Measurements from ENCODE around the gene CES5A. TPM values are rescaled to one million over a fixed set of nuclear protein-coding genes. Genes with fewer than 3 reads are reported as not detected.
"Not testable (repeated sequence)": the region's sequence is repeated elsewhere in the genome, so short reads cannot be mapped to it uniquely, and the experiment has no call there.

The CES5A gene
- total and polyA plus RNA-seq, 2 donors (not counting 1 experiment from before 2014, with no cell fraction given): not detected

- Mint-ChIP-seq H3K9me3 (ENCODE audit: insufficient read depth) (no peaks in the 10 kb centered on the region), H3K27ac (no peak overlapping the region), H3K4me3 (no peak overlapping the region), H3K4me1 (peaks cover 6% of the 10 kb centered on the region), H3K27me3 (peaks cover 15% of the 10 kb centered on the region)
- no peak overlapping the region for H3K9ac ChIP-seq (ENCODE audit: low read length)
- H3K4me3 ChIP-seq (ENCODE audit: control extremely low read depth in 1 of 5, extremely low read depth in 1 of 5, insufficient read depth in 1 of 5, low read depth in 2 of 5, low read length in 4 of 5): no peak overlapping the region
- no peaks in the 10 kb centered on the region for H3K27me3 ChIP-seq (replicated peaks in 1 of 4; ENCODE audit: control extremely low read depth in 1 of 4, control insufficient read depth in 3 of 4, insufficient read depth in 4 of 4, low read length in 3 of 4)
- no peak for ATAC-seq (ENCODE audit: low read depth)
- ChIA-PET CTCF (no interaction called here), POLR2A (no interaction called here)
- H3K27ac ChIP-seq (ENCODE audit: low read length in 2 of 2): no peak overlapping the region
- no peak overlapping the region for H2AFZ ChIP-seq (ENCODE audit: insufficient read depth, low read depth, low read length, poor library complexity, severe bottlenecking)
- no peaks in the 10 kb centered on the region for H4K20me1 ChIP-seq (ENCODE audit: control insufficient read depth, insufficient read depth, low read length, poor library complexity, severe bottlenecking)
- no peak for DNase-seq
- no peak overlapping the region for H3K4me2 ChIP-seq (replicated peaks; ENCODE audit: low read depth, low read length, poor library complexity, severe bottlenecking)
- WGBS (ENCODE audit: insufficient coverage): 43% methylated on average over 1 of the region's 1 CpG
- intact Hi-C loops (cut with micrococcal nuclease): no loop called here
- TF ChIP-seq EZH2 (IDR thresholded peaks at IDR 0.05; ENCODE audit: borderline replicate concordance, insufficient read depth, low read depth, low read length, poor library complexity, severe bottlenecking) (no peak), CTCF (IDR thresholded peaks at IDR 0.05) (no peak)
- H3K79me2 ChIP-seq (ENCODE audit: control insufficient read depth, insufficient read depth, low read length): no peaks in the 10 kb centered on the region
- no peaks in the 10 kb centered on the region for H3K36me3 ChIP-seq (replicated peaks in 1 of 2; ENCODE audit: control extremely low read depth in 1 of 2, control insufficient read depth in 1 of 2, extremely low read depth in 1 of 2, insufficient read depth in 2 of 2, low read length in 1 of 2)
- no peaks in the 10 kb centered on the region for H3K9me3 ChIP-seq (ENCODE audit: control extremely low read depth in 1 of 3, control insufficient read depth in 2 of 3, insufficient read depth in 1 of 3, low read length in 2 of 3)
- H3K4me1 ChIP-seq (ENCODE audit: control insufficient read depth in 2 of 2, insufficient read depth in 2 of 2, low read length in 2 of 2): no peaks in the 10 kb centered on the region
These were observed 39.6 kb downstream of the CES5A start for GRCh38 chr16:55835581-55835980.

- POLR2A ChIA-PET; H3K9ac ChIP-seq (ENCODE audit: low read length); H3K9me3 ChIP-seq (ENCODE audit: control extremely low read depth in 1 of 3, control insufficient read depth in 2 of 3, insufficient read depth in 1 of 3, low read length in 2 of 3); intact Hi-C loops (cut with micrococcal nuclease); H3K27me3 ChIP-seq (replicated peaks in 1 of 4; ENCODE audit: control extremely low read depth in 1 of 4, control insufficient read depth in 3 of 4, insufficient read depth in 4 of 4, low read length in 3 of 4); H3K4me3 Mint-ChIP-seq; H3K4me3 ChIP-seq (ENCODE audit: control extremely low read depth in 1 of 5, extremely low read depth in 1 of 5, insufficient read depth in 1 of 5, low read depth in 2 of 5, low read length in 4 of 5); H3K4me1 ChIP-seq (ENCODE audit: control insufficient read depth in 2 of 2, insufficient read depth in 2 of 2, low read length in 2 of 2); H3K4me1 Mint-ChIP-seq; H3K4me2 ChIP-seq (replicated peaks; ENCODE audit: low read depth, low read length, poor library complexity, severe bottlenecking); ATAC-seq (ENCODE audit: low read depth); H3K36me3 ChIP-seq (replicated peaks in 1 of 2; ENCODE audit: control extremely low read depth in 1 of 2, control insufficient read depth in 1 of 2, extremely low read depth in 1 of 2, insufficient read depth in 2 of 2, low read length in 1 of 2); H3K27ac ChIP-seq (ENCODE audit: low read length in 2 of 2); DNase-seq; CTCF ChIA-PET; H3K79me2 ChIP-seq (ENCODE audit: control insufficient read depth, insufficient read depth, low read length); H3K27ac Mint-ChIP-seq; H2AFZ ChIP-seq (ENCODE audit: insufficient read depth, low read depth, low read length, poor library complexity, severe bottlenecking); H3K9me3 Mint-ChIP-seq (ENCODE audit: insufficient read depth); H4K20me1 ChIP-seq (ENCODE audit: control insufficient read depth, insufficient read depth, low read length, poor library complexity, severe bottlenecking): not testable (repeated sequence)
- no CpG with 5 or more reads among the region's 3 CpGs for WGBS (ENCODE audit: insufficient coverage)
- H3K27me3 Mint-ChIP-seq: peaks cover 15% of the 10 kb centered on the region
These were observed 40.0 kb downstream of the CES5A start for GRCh38 chr16:55835173-55835572.

All from B cell (primary cell).